ENCODE results near the gene SMOC1. TPM values are rescaled to one million over a fixed set of nuclear protein-coding genes. Genes with fewer than 3 reads are reported as not detected.
A peak's percentile ranks its signal among the peaks of the same experiment; 100 is the strongest.

SMOC1 gene
- total RNA-seq, 2 donors from 2014 or later = 25.2 to 29.8 TPM

GRCh38 chr14:69873877-69874780, 5.1 kb upstream of the SMOC1 start:
- no peaks in the 10 kb centered on the region for H3K36me3 ChIP-seq

GRCh38 chr14:69876221-69876847, 2.9 kb upstream of the SMOC1 start:
- H3K36me3 ChIP-seq = no peaks in the 10 kb centered on the region
- no peaks in the 10 kb centered on the region for H3K27me3 ChIP-seq (replicated peaks; ENCODE audit: insufficient read depth)
- peaks cover 0 to 46% of the 10 kb centered on the region in 2 donors for H3K4me1 ChIP-seq (ENCODE audit: control insufficient read depth in 1 of 2, low read depth in 2 of 2)
- ATAC-seq (ENCODE audit: insufficient number of reproducible peaks, low FRiP score, low read depth) (no peak), DNase-seq (ENCODE audit: low spot score) (no peak)
- H3K4me3 ChIP-seq = no peak overlapping the region
- no peak for TF ChIP-seq CTCF (IDR thresholded peaks at IDR 0.05)
- no peaks in the 10 kb centered on the region for H3K9me3 ChIP-seq
- peak overlapping the region in 1 of 2 donors; percentile 4 for H3K27ac ChIP-seq

More at GRCh38 chr14:69873877-69874780, 5.1 kb upstream of the SMOC1 start:
- Histone ChIP-seq H3K4me3 (no peak overlapping the region), H3K27ac (no peak overlapping the region), H3K27me3 (replicated peaks; ENCODE audit: insufficient read depth) (no peaks in the 10 kb centered on the region), H3K9me3 (no peaks in the 10 kb centered on the region), H3K4me1 (ENCODE audit: control insufficient read depth in 1 of 2, low read depth in 2 of 2) (peaks cover 0 to 40% of the 10 kb centered on the region in 2 donors)
- no peak for ATAC-seq (ENCODE audit: insufficient number of reproducible peaks, low FRiP score, low read depth)
- no peak for DNase-seq (ENCODE audit: low spot score)
- no peak for TF ChIP-seq CTCF (IDR thresholded peaks at IDR 0.05)

- no peak for TF ChIP-seq CTCF (IDR thresholded peaks at IDR 0.05)
- H3K27me3 ChIP-seq (replicated peaks; ENCODE audit: insufficient read depth) = no peaks in the 10 kb centered on the region
- no peaks in the 10 kb centered on the region for H3K36me3 ChIP-seq
- no peak overlapping the region for H3K4me3 ChIP-seq
- peak overlapping the region in 1 of 2 donors; percentile 22 for H3K27ac ChIP-seq
- no peaks in the 10 kb centered on the region for H3K9me3 ChIP-seq
- peaks cover 0 to 46% of the 10 kb centered on the region in 2 donors for H3K4me1 ChIP-seq (ENCODE audit: control insufficient read depth in 1 of 2, low read depth in 2 of 2)
- no peak for DNase-seq (ENCODE audit: low spot score)
- no peak for ATAC-seq (ENCODE audit: insufficient number of reproducible peaks, low FRiP score, low read depth)
Observed at GRCh38 chr14:69876848-69877306, 2.3 kb upstream of the SMOC1 start.

GRCh38 chr14:69877492-69877891, 1.7 kb upstream of the SMOC1 start:
- no peaks in the 10 kb centered on the region for H3K36me3 ChIP-seq
- DNase-seq (ENCODE audit: low spot score) (no peak), ATAC-seq (ENCODE audit: insufficient number of reproducible peaks, low FRiP score, low read depth) (no peak)
- H3K27me3 ChIP-seq (replicated peaks; ENCODE audit: insufficient read depth) = no peaks in the 10 kb centered on the region
- H3K27ac ChIP-seq = peak overlapping the region in 1 of 2 donors; percentile 22
- peaks cover 0 to 46% of the 10 kb centered on the region in 2 donors for H3K4me1 ChIP-seq (ENCODE audit: control insufficient read depth in 1 of 2, low read depth in 2 of 2)
- H3K9me3 ChIP-seq = no peaks in the 10 kb centered on the region
- peak; percentile 10 for TF ChIP-seq CTCF (IDR thresholded peaks at IDR 0.05)
- no peak overlapping the region for H3K4me3 ChIP-seq

- ATAC-seq (ENCODE audit: insufficient number of reproducible peaks, low FRiP score, low read depth) (no peak), DNase-seq (ENCODE audit: low spot score) (no peak)
- Histone ChIP-seq H3K27ac (no peak overlapping the region), H3K27me3 (replicated peaks; ENCODE audit: insufficient read depth) (no peaks in the 10 kb centered on the region), H3K4me1 (ENCODE audit: control insufficient read depth in 1 of 2, low read depth in 2 of 2) (peaks cover 0 to 39% of the 10 kb centered on the region in 2 donors), H3K4me3 (no peak overlapping the region), H3K9me3 (no peaks in the 10 kb centered on the region), H3K36me3 (no peaks in the 10 kb centered on the region)
- no peak for TF ChIP-seq CTCF (IDR thresholded peaks at IDR 0.05)
Observed at GRCh38 chr14:69878251-69878650, 965 bp upstream of the SMOC1 start.

All from thoracic aorta (tissue), 2 donors.